Endodermal cell (in vitro differentiated cells): ENCODE measurements around the gene C2orf92. TPM values are rescaled to one million over a fixed set of nuclear protein-coding genes. Genes with fewer than 3 reads are reported as not detected.

Experiments used
- DNase-seq: peaks from one replicate; pipeline ENCODE4 v3.0.0-alpha.2; 2017
- H3K27ac ChIP-seq: 2 replicates; pipeline ENCODE4 v1.5.1; 2013; ENCODE audit warnings: mild to moderate bottlenecking, low read depth, low read length, moderate library complexity
- H3K27me3 ChIP-seq: 2 replicates; pipeline ENCODE4 v1.6.1; 2013; ENCODE audit warnings: mild to moderate bottlenecking, low read length, moderate library complexity; ENCODE audit not compliant: insufficient read depth, control insufficient read depth, poor library complexity, severe bottlenecking
- H3K36me3 ChIP-seq: 2 replicates; pipeline ENCODE4 v1.7.0; 2013; ENCODE audit warnings: mild to moderate bottlenecking, low read length, moderate library complexity; ENCODE audit not compliant: control insufficient read depth, insufficient read depth
- H3K4me1 ChIP-seq: one replicate; pipeline ENCODE4 v1.7.0; 2013; ENCODE audit warnings: low read length; ENCODE audit not compliant: control insufficient read depth, insufficient read depth
- H3K4me3 ChIP-seq: 2 replicates; pipeline ENCODE4 v1.5.1; 2013; ENCODE audit warnings: mild to moderate bottlenecking, low read length, moderate library complexity
- H3K9ac ChIP-seq: 2 replicates; pipeline ENCODE4 v1.6.1; 2013; ENCODE audit warnings: mild to moderate bottlenecking, low read length, moderate library complexity; ENCODE audit not compliant: poor library complexity, severe bottlenecking; ENCODE audit errors: extremely low read depth
- H3K9me3 ChIP-seq: 2 replicates; pipeline ENCODE4 v1.6.1; 2013; ENCODE audit warnings: mild to moderate bottlenecking, low read length, moderate library complexity; ENCODE audit not compliant: control insufficient read depth
- H3K27ac Mint-ChIP-seq: 2 replicates; pipeline ENCODE4 v1.8.0; 2020; ENCODE audit warnings: mixed read lengths
- H3K27me3 Mint-ChIP-seq: 2 replicates; pipeline ENCODE4 v1.8.0; 2021; ENCODE audit warnings: mild to moderate bottlenecking, mixed read lengths; ENCODE audit not compliant: insufficient read depth
- H3K36me3 Mint-ChIP-seq: 2 replicates; pipeline ENCODE4 v1.8.0; 2020; ENCODE audit warnings: low read depth, mixed read lengths
- H3K4me1 Mint-ChIP-seq: 2 replicates; pipeline ENCODE4 v1.8.0; 2020; ENCODE audit warnings: mixed read lengths
- H3K4me3 Mint-ChIP-seq: 2 replicates; pipeline ENCODE4 v1.8.0; 2020; ENCODE audit warnings: mild to moderate bottlenecking, moderate library complexity, mixed read lengths
- H3K9me3 Mint-ChIP-seq: 2 replicates; pipeline ENCODE4 v1.8.0; 2020; ENCODE audit warnings: mild to moderate bottlenecking, mixed read lengths
- CTCF ChIP-seq: fragments of 200-600 bp; sonication (generic); conservative IDR thresholded peaks from 2 replicates; pipeline ENCODE4 v1.5.0; 2021; ENCODE audit warnings: antibody characterized with exemption, mild to moderate bottlenecking
- WGBS, 2 experiments: methylation state at CpG; one replicate each; pipeline versions ENCODE4 v1.1.5 to v1.1.7; 2013; ENCODE audit warnings: missing lambda C conversion rate in 2 of 2, mixed read lengths in 1 of 2; ENCODE audit not compliant: insufficient coverage in 1 of 2, insufficient read length in 1 of 2; 5-methylcytosine and 5-hydroxymethylcytosine counted together
- total RNA-seq, 2 donors: library from RNA; stranded (reverse); fragmentation: NEBNext Ultra II Directional in 1 of 2; extraction: Animal tissue kit (Norgen Biotek cat#: 25700) in 1 of 2; gene quantifications; 2 replicates in 1 of 2; 3 replicates in 1 of 2; pipeline ENCODE4 v1.2.1, GENCODE V29; 2021

Gene C2orf92
- total RNA-seq, 2 donors from 2014 or later, result 12.5 to 17.4 TPM

GRCh38 chr2:97663962-97664635 is 5.4 kb upstream of the C2orf92 start, which contains the start of gene ACTR1B:
Gene ACTR1B, minus strand, starts transcription at chr2:97664044. Its CDS starts 154 bp downstream, at chr2:97663890.
- H3K27ac Mint-ChIP-seq, result peak within 1 kb of the TSS; percentile 98
- peak within 1 kb of the TSS; percentile 83 for H3K4me3 Mint-ChIP-seq
- Histone ChIP-seq H3K27ac (peak within 1 kb of the TSS; percentile 94), H3K36me3 (peaks cover 4% of the 10 kb centered on the region), H3K9me3 (no peaks in the 10 kb centered on the region), H3K9ac (peak within 1 kb of the TSS; percentile 97), H3K4me1 (peaks cover 7% of the 10 kb centered on the region), H3K4me3 (peak within 1 kb of the TSS; percentile 96), H3K27me3 (no peaks in the 10 kb centered on the region)
- WGBS, 2 experiments, result 0 to 3% methylated on average over 15 to 60 of the region's 60 CpGs
- no peaks in the 10 kb centered on the region for H3K9me3 Mint-ChIP-seq
- peaks cover 18% of the 10 kb centered on the region for H3K36me3 Mint-ChIP-seq
- peaks cover 17% of the 10 kb centered on the region for H3K4me1 Mint-ChIP-seq
- TF ChIP-seq CTCF, result peak; percentile 83
- DNase-seq, result peak; percentile 99
- H3K27me3 Mint-ChIP-seq, result no peaks in the 10 kb centered on the region

GRCh38 chr2:97664636-97664970 is 4.9 kb upstream of the C2orf92 start:
- no peaks in the 10 kb centered on the region for H3K27me3 Mint-ChIP-seq
- TF ChIP-seq CTCF, result peak; percentile 17

GRCh38 chr2:97670471-97670870 is 958 bp downstream of the C2orf92 start:
- H3K4me1 Mint-ChIP-seq, result peaks cover 6% of the 10 kb centered on the region
- H3K27me3 Mint-ChIP-seq, result no peaks in the 10 kb centered on the region
- no peak for DNase-seq
- no peak overlapping the region for H3K9ac ChIP-seq
- peaks cover 12% of the 10 kb centered on the region for H3K36me3 Mint-ChIP-seq
- H3K4me1 ChIP-seq, result peaks cover under 1% of the 10 kb centered on the region
- no peaks in the 10 kb centered on the region for H3K9me3 Mint-ChIP-seq
- H3K36me3 ChIP-seq, result no peaks in the 10 kb centered on the region
- H3K4me3 ChIP-seq, result no peak overlapping the region
- H3K9me3 ChIP-seq, result no peaks in the 10 kb centered on the region
- H3K27me3 ChIP-seq, result no peaks in the 10 kb centered on the region
- TF ChIP-seq CTCF, result no peak
- H3K27ac ChIP-seq, result no peak overlapping the region
- H3K27ac Mint-ChIP-seq, result no peak overlapping the region
- WGBS, 2 experiments, result 94% methylated on average over 1 of the region's 1 CpG; no CpG with 5 or more reads in 1 of the 2 experiments
- H3K4me3 Mint-ChIP-seq, result no peak overlapping the region

More at GRCh38 chr2:97664636-97664970, 4.9 kb upstream of the C2orf92 start:
- H3K36me3 ChIP-seq, result peaks cover 4% of the 10 kb centered on the region
- peak overlapping the region; percentile 94 for H3K27ac ChIP-seq
- Mint-ChIP-seq H3K27ac (peak overlapping the region; percentile 98), H3K36me3 (peaks cover 18% of the 10 kb centered on the region), H3K4me3 (peak overlapping the region; percentile 83), H3K9me3 (no peaks in the 10 kb centered on the region), H3K4me1 (peaks cover 17% of the 10 kb centered on the region)
- peak overlapping the region; percentile 96 for H3K4me3 ChIP-seq
- no peak for DNase-seq
- no peaks in the 10 kb centered on the region for H3K27me3 ChIP-seq
- peak overlapping the region; percentile 97 for H3K9ac ChIP-seq
- H3K4me1 ChIP-seq, result peaks cover 7% of the 10 kb centered on the region
- WGBS, 2 experiments, result 15 to 21% methylated on average over 21 of the region's 21 CpGs
- no peaks in the 10 kb centered on the region for H3K9me3 ChIP-seq
